Activated CD8-positive, alpha-beta memory T cell treated with anti-CD3 and anti-CD28 coated beads for 24 hours (primary cell): ENCODE results near the gene MTHFSD.

Experiments
- DNase-seq: peaks from one replicate; pipeline ENCODE4 v3.0.0-alpha.2; 2020

Gene MTHFSD

DNA sequence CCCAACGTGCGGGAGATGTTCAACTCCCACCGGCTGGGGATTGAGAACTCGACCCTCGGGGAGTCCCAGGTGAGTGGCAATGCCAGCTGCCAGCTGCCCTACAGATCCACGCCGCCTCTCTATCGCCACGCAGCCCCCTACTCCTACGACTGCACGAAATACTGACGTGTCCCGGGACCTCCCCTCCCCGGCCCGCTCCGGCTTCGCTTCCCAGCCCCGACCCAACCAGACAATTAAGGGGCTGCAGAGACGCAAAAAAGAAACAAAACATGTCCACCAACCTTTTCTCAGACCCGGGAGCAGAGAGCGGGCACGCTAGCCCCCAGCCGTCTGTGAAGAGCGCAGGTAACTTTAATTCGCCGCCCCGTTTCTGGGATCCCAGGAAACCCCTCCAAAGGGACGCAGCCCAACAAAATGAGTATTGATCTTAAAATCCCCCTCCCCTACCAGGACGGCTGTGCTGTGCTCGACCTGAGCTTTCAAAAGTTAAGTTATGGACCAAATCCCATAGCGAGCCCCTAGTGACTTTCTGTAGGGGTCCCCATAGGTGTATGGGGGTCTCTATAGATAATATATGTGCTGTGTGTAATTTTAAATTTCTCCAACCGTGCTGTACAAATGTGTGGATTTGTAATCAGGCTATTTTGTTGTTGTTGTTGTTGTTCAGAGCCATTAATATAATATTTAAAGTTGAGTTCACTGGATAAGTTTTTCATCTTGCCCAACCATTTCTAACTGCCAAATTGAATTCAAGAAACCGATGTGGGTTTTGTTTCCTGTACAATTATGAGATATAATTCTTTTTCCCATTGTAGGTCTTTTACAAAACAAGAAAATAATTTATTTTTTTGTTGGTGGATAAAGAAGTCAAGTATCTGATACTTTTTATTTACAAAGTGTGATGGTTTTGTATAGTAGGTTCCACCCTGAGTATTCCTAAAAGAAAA, 13.9 kb upstream of the MTHFSD start:
- DNase-seq: no peak

GRCh38 chr16:86567701-86568581, 12.9 kb upstream of the MTHFSD start:
- peak; percentile 61 for DNase-seq

- no peak for DNase-seq
Observed at GRCh38 chr16:86566966-86567700, 12.1 kb upstream of the MTHFSD start.

- peak; percentile 67 for DNase-seq
Observed at GRCh38 chr16:86566601-86566965, 11.5 kb upstream of the MTHFSD start, which contains the start of gene FOXC2. Gene FOXC2 (plus strand): TSS chr16:86566829. CDS start chr16:86567336, 507 bp downstream.

GRCh38 chr16:86565644-86566511, 10.8 kb upstream of the MTHFSD start:
- no peak for DNase-seq

DNA sequence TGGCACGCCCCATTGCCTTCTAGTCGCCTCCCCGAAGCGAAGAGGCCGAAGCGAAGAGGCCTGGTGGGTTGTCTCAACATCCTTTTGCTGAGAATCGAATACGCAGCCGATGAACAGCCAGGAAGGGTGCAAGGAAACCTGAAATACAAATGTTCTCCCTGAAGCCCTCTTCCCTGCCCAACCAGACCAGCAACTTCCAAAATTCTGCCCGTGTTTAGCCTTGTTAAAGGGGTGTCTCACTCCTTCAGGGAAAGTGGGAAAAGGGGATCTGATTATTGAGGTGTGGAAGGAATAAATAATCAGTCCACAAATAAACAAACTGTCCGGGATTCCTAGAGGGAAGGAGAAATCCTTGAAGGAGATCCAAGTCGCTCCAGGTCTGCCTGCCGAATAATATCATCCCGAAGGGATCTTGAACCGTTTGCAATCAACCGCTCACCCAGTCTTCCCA, 10.2 kb upstream of the MTHFSD start:
- no peak for DNase-seq

DNA sequence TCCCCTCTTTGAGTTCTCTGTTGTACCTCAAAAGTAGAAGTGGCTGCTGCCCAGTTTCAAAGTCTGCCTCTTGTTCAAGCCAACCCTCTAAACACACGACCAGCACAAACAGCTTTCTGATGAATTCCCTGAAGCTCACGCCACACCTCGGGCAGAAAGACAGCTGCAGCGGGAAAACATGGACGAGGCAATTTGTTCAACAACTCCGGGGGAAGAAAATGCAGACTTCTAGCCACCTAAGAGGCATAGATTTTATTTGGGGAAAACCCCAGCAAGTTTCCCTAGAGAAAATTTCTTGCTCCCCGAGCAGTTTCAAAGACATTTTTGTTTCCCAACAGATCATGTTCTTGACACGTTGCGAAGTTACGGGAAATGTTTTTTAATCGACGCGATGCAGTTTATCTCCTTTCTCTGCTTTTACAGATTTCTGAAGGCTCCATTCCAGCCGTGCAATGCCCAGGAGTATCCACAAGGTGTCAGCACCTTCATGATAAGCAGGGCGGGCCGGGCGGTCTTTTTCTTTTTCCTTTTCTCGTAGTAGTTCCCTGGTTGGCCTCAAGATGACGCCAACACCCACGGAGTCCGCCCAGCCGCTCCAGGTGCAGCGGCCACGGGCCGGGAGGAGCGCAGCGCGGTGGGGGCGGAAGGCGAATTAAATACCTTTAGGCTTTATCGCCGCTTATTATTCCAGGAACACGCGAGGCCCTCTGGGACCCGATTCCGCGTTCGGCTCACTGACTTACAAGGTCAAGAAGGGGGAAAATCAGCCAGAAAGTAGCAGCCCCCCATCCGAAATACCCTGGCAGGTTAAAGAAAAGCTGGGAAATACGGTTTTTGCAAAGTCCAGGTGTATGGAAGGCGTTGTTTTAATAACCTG, 8.7 kb upstream of the MTHFSD start:
- peak; percentile 92 for DNase-seq

GRCh38 chr16:86562356-86562755, 7.3 kb upstream of the MTHFSD start:
- DNase-seq: no peak

GRCh38 chr16:86559802-86560305, 4.8 kb upstream of the MTHFSD start:
- DNase-seq: no peak

- no peak for DNase-seq
Observed at GRCh38 chr16:86558355-86559193, 3.5 kb upstream of the MTHFSD start.

DNA sequence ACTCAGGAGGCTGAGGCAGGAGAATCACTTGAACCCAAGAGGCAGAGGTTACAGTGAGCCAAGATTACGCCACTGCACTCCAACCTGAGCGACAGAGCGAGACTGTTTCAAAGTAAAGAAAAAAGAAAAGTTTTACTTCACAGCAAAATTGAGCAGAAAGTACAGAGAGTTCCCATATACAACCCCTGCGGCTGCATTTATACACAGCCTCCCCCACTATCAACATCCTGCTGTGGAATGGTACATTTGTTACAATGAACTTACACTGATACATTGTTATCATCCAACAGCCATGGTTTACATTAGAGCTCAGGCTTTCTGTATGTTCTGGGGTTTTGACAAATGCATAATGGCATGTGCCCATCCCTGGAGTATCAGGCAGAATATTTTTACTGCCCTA, 2.6 kb upstream of the MTHFSD start:
- DNase-seq: no peak

DNA sequence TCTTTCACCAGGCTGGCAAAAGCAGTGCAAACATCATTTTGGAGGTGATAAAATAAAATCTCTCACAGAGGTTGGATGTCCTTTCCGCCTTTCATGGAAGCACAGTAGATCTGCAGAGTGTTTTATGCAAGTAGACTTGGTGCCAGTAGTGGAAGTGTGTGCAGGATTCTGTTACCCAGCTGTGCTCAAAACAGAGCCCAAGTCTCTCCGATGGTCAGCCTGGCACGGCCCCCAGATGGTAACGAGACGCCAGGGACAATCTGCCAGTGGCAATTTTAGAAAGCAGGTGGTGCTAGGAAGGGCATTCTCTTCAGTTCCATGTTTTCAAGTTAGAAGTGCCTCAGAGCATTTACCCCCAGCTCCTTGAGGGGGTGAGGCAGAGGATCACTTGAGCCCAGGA, 1.5 kb upstream of the MTHFSD start:
- DNase-seq: no peak

- no peak for DNase-seq
Observed at GRCh38 chr16:86555704-86556075, 655 bp upstream of the MTHFSD start.

GRCh38 chr16:86554599-86554916, 477 bp downstream of the MTHFSD start:
- DNase-seq: no peak

DNA sequence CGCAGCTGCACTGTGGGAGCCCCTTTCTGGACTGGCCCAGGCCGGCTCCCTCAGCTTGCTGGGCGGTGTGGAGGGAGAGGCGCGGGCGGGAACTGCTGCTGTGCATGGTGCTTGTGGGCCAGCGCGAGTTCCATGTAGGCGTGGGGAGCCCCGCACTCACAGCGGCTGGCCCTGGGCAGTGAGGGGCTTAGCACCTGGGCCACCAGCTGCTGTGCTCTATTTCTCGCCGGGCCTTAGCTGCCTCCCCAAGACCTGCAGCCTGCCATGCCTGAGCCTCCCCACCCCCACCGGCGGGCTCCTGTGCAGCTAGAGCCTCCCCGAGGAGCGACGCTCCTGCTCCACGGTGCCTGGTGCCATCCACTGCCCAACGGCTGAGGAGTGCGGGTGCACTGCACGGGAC, 1.7 kb downstream of the MTHFSD start:
- no peak for DNase-seq

DNA sequence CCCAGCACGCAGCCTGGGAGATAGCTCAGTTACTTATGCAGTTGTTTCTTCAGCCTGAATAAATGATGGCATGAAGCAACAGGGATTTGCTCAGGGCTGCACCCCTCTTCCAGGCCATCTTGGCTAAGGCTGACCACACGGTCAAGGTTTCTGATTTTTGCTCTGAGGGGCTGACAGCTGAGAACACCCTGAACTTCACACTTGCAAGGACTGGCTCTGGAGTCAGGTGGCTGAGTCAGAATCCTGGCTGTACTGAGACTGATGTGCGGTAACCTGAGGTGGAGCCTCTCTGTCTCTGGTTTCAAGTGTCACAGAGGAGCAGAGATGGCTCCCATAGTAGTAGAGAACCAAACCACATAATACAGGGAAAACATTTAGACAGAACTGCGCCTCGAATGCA, 4.8 kb downstream of the MTHFSD start:
- DNase-seq: no peak

DNA sequence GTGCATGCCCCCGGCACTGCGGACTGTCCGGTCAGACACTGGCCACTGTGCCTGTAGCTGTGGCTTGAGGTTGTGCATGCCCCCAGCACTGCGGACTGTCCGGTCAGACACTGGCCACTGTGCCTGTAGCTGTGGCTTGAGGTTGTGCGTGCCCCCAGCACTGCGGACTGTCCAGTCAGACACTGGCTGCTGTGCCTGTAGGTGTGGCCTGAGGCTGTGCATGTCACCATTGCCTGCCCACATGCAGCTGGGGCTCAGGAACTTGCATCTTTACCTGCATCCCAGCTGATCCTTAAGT, 5.2 kb downstream of the MTHFSD start:
- no peak for DNase-seq

DNA sequence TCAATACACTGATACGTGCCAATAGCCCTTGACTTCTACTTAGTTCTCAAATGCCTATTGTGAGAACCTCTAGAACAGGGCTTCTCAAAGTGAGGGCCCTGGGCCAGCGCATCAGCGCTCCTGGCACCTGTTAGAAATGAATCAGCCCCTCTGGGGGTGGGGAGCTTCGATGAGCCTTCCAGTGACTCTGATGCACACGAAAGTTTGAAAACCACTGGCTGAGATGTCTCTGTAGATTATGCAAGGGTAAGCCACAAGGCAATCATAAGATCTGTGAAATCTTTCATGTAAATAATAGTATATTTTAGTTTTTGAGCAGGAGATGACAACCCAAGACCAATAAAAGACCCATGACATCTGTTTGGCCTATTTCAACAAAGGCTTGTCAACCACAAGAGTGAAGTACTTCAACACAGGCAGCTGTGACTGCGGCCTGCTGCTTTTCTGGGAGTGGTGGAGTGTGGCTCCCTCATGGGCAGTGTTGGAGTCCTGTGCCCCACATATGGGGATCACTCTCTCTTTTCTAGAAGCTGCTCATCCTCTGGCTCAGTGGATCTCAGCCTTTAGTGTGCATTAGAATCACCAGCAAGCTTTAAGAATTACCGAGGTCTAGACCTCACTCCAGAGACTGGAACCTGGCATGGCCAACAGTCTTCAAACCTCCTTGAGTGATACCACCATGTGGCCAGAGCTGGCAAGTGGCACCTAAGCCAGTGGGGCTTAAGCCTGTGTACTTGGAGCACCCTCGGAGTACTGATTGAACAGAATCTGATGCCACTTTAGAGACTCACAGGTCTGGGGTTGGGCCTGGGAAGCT, 5.8 kb downstream of the MTHFSD start:
- DNase-seq: no peak

GRCh38 chr16:86547286-86547685, 7.7 kb downstream of the MTHFSD start:
- no peak for DNase-seq
